Measurements from ENCODE around the gene ANKHD1. TPM values are rescaled to one million over a fixed set of nuclear protein-coding genes. Genes with fewer than 3 reads are reported as not detected.
"Not testable (repeated sequence)": the region's sequence is repeated elsewhere in the genome, so short reads cannot be mapped to it uniquely, and the experiment has no call there.

Gene ANKHD1
- polyA plus RNA-seq, 1 of the 3 experiments (the other 2 are of a cell fraction), result 26.7 TPM

GRCh38 chr5:140574165-140574564 lies 172.5 kb downstream of the ANKHD1 start (continued):
- TF ChIP-seq, protein P1, sequence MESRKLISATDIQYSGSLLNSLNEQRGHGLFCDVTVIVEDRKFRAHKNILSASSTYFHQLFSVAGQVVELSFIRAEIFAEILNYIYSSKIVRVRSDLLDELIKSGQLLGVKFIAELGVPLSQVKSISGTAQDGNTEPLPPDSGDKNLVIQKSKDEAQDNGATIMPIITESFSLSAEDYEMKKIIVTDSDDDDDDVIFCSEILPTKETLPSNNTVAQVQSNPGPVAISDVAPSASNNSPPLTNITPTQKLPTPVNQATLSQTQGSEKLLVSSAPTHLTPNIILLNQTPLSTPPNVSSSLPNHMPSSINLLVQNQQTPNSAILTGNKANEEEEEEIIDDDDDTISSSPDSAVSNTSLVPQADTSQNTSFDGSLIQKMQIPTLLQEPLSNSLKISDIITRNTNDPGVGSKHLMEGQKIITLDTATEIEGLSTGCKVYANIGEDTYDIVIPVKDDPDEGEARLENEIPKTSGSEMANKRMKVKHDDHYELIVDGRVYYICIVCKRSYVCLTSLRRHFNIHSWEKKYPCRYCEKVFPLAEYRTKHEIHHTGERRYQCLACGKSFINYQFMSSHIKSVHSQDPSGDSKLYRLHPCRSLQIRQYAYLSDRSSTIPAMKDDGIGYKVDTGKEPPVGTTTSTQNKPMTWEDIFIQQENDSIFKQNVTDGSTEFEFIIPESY (IDR thresholded peaks at IDR 0.05; ENCODE audit: borderline replicate concordance, low read depth), result no peak
- no peak for TF ChIP-seq RAD21 (IDR thresholded peaks at IDR 0.05; ENCODE audit: low read length)
- TF ChIP-seq GATA2 (CRISPR knock-in tag; IDR thresholded peaks at IDR 0.05), result no peak
- no peak for TF ChIP-seq FOXJ3 (CRISPR knock-in tag; IDR thresholded peaks at IDR 0.05)
- TF ChIP-seq RCOR1 (IDR thresholded peaks at IDR 0.05; ENCODE audit: low read length), result no peak

DNA sequence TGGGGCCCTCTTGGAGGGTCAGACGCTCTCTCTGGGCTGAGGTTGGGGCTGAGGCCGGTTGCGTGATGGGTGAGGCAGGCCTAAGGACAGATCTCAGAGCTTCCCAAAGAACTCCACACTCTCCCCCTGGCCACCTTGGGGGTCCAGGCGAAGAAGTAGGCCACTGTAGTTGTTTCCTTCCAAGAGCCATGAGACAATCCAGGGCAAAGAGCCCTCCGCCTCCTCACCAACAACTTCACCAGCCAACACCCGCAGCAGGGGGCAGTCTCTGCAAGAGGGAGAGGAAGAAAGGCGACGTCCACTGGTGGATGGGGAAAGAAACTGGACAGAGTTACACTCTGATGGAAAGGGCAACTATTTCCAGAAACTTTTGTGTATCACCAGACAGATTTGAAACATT lies 173.7 kb downstream of the ANKHD1 start:
- no peaks in the 10 kb centered on the region for H3K9me2 ChIP-seq
- no peak overlapping the region for H3K4me2 ChIP-seq
- POLR2A ChIA-PET, result no interaction called here
- CTCF ChIA-PET, result interaction anchor here (0.9 kb wide), 1 partner anchor 10 kb away, joined by 3 read pairs; no protein-coding TSS in a partner anchor
- no peaks in the 10 kb centered on the region for H4K20me1 ChIP-seq (ENCODE audit: insufficient read depth)
- no peak for DNase-seq
- H2AFZ ChIP-seq (ENCODE audit: low read depth), result no peak overlapping the region
- H3K9ac ChIP-seq, result no peak overlapping the region
- H3K27me3 ChIP-seq (ENCODE audit: insufficient read depth), result no peaks in the 10 kb centered on the region
- H3K27ac ChIP-seq (ENCODE audit: low read depth in 2 of 2, low read length in 1 of 2), result no peak overlapping the region
- no peaks in the 10 kb centered on the region for H3K36me3 ChIP-seq (replicated peaks in 1 of 2; ENCODE audit: control insufficient read depth in 1 of 2, insufficient read depth in 2 of 2, low read length in 1 of 2)
- 69% methylated on average over 5 of the region's 8 CpGs for whole genome bisulfite sequencing (ENCODE audit: low lambda C conversion rate)
- no peaks in the 10 kb centered on the region for H3K79me2 ChIP-seq (ENCODE audit: insufficient read depth)
- H3K4me3 ChIP-seq (ENCODE audit: low read depth in 2 of 2, low read length in 1 of 2), result no peak overlapping the region
- H3K4me1 ChIP-seq (ENCODE audit: control insufficient read depth in 1 of 2, insufficient read depth in 2 of 2, low read depth in 1 of 2, low read length in 1 of 2), result no peaks in the 10 kb centered on the region
- no peaks in the 10 kb centered on the region for H3K9me3 ChIP-seq
- TF ChIP-seq SMC3 (IDR thresholded peaks at IDR 0.05; ENCODE audit: low read depth, low read length) (no peak; the same call in 1 of the 2 replicates), RAD21 (IDR thresholded peaks at IDR 0.05; ENCODE audit: low read length) (peak; percentile 39; the same call in 1 of the 2 replicates)
- no peaks in the 10 kb centered on the region for H3F3A ChIP-seq (replicated peaks; ENCODE audit: insufficient read depth)

GRCh38 chr5:140576776-140577201 lies 175.2 kb downstream of the ANKHD1 start:
- Histone ChIP-seq H3K9me3 (no peaks in the 10 kb centered on the region), H3F3A (replicated peaks; ENCODE audit: insufficient read depth) (no peaks in the 10 kb centered on the region), H3K9ac (no peak overlapping the region), H4K20me1 (ENCODE audit: insufficient read depth) (no peaks in the 10 kb centered on the region), H3K79me2 (ENCODE audit: insufficient read depth) (no peaks in the 10 kb centered on the region), H2AFZ (ENCODE audit: low read depth) (peak overlapping the region; percentile 70), H3K27me3 (ENCODE audit: insufficient read depth) (no peaks in the 10 kb centered on the region), H3K4me3 (ENCODE audit: low read depth in 2 of 2, low read length in 1 of 2) (no peak overlapping the region), H3K36me3 (replicated peaks in 1 of 2; ENCODE audit: control insufficient read depth in 1 of 2, insufficient read depth in 2 of 2, low read length in 1 of 2) (no peaks in the 10 kb centered on the region), H3K27ac (ENCODE audit: low read depth in 2 of 2, low read length in 1 of 2) (no peak overlapping the region), H3K4me1 (ENCODE audit: control insufficient read depth in 1 of 2, insufficient read depth in 2 of 2, low read depth in 1 of 2, low read length in 1 of 2) (no peaks in the 10 kb centered on the region), H3K9me2 (no peaks in the 10 kb centered on the region), H3K4me2 (no peak overlapping the region)
- TF ChIP-seq RFX5 (IDR thresholded peaks at IDR 0.05; ENCODE audit: low read length) (no peak), EZH2phosphoT487 (IDR thresholded peaks at IDR 0.05; ENCODE audit: borderline replicate concordance, low read depth) (no peak), POLR2AphosphoS5 (IDR thresholded peaks at IDR 0.05; ENCODE audit: low read depth, low read length) (no peak), MAX (IDR thresholded peaks at IDR 0.05; ENCODE audit: low read depth) (no peak)
- TF ChIP-seq, protein P2, sequence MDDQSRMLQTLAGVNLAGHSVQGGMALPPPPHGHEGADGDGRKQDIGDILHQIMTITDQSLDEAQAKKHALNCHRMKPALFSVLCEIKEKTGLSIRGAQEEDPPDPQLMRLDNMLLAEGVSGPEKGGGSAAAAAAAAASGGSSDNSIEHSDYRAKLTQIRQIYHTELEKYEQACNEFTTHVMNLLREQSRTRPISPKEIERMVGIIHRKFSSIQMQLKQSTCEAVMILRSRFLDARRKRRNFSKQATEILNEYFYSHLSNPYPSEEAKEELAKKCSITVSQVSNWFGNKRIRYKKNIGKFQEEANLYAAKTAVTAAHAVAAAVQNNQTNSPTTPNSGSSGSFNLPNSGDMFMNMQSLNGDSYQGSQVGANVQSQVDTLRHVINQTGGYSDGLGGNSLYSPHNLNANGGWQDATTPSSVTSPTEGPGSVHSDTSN (IDR thresholded peaks at IDR 0.05), result 0 out of 2 replicates have a peak, but pooled peaks have one; percentile 16
- no peak for DNase-seq
- CTCF ChIA-PET, result no interaction called here
- POLR2A ChIA-PET, result no interaction called here
- WGBS (ENCODE audit: low lambda C conversion rate), result 36% methylated on average over 2 of the region's 2 CpGs

GRCh38 chr5:140579188-140579747 lies 177.6 kb downstream of the ANKHD1 start:
- H3K27ac ChIP-seq (ENCODE audit: low read depth in 2 of 2, low read length in 1 of 2); H3F3A ChIP-seq (replicated peaks; ENCODE audit: insufficient read depth); H3K4me2 ChIP-seq; H3K36me3 ChIP-seq (replicated peaks in 1 of 2; ENCODE audit: control insufficient read depth in 1 of 2, insufficient read depth in 2 of 2, low read length in 1 of 2); H3K9me2 ChIP-seq; H3K4me1 ChIP-seq (ENCODE audit: control insufficient read depth in 1 of 2, insufficient read depth in 2 of 2, low read depth in 1 of 2, low read length in 1 of 2); H3K9ac ChIP-seq; DNase-seq; POLR2A ChIA-PET; H3K9me3 ChIP-seq; H4K20me1 ChIP-seq (ENCODE audit: insufficient read depth); H3K27me3 ChIP-seq (ENCODE audit: insufficient read depth); H3K79me2 ChIP-seq (ENCODE audit: insufficient read depth); H2AFZ ChIP-seq (ENCODE audit: low read depth); H3K4me3 ChIP-seq (ENCODE audit: low read depth in 2 of 2, low read length in 1 of 2); CTCF ChIA-PET: not testable (repeated sequence)
- WGBS (ENCODE audit: low lambda C conversion rate), result 59% methylated on average over 6 of the region's 6 CpGs

Measured in SK-N-SH (cell line).